Esophagus squamous epithelium (tissue), 5 donors: ENCODE data around the gene PRKAR1A. TPM values are rescaled to one million over a fixed set of nuclear protein-coding genes. Genes with fewer than 3 reads are reported as not detected.
A peak's percentile ranks its signal among the peaks of the same experiment; 100 is the strongest.

Source experiments
- DNase-seq: peaks from one replicate; lab custom pipeline; 2025; lab: John Stamatoyannopoulos, UW
- H3K27ac ChIP-seq, 4 donors: fragments of 200-600 bp; sonication (generic); one replicate each; pipeline ENCODE4 v1.5.1; 2016 to 2019; ENCODE audit warnings: mild to moderate bottlenecking in 1 of 4
- H3K27me3 ChIP-seq, 4 donors: fragments of 200-600 bp; sonication (generic); 1 replicate in 3 of 4; 2 replicates in 1 of 4; pipeline versions ENCODE4 v1.5.1 to v1.6.0; 2017 to 2021; ENCODE audit warnings: antibody characterized with exemption in 1 of 4
- H3K36me3 ChIP-seq, 3 donors: fragments of 200-600 bp; sonication (generic); one replicate each; pipeline ENCODE4 v1.5.1; 2016 to 2019
- H3K4me1 ChIP-seq, 3 donors: fragments of 200-600 bp; sonication (generic); one replicate each; pipeline ENCODE4 v1.5.1; 2017 to 2019
- H3K4me3 ChIP-seq, 4 donors: fragments of 200-600 bp; sonication (generic); 1 replicate in 3 of 4; 2 replicates in 1 of 4; pipeline ENCODE4 v1.5.1; 2016 to 2019; ENCODE audit warnings: mild to moderate bottlenecking in 2 of 4, moderate library complexity in 1 of 4
- H3K9me3 ChIP-seq, 3 donors: fragments of 200-600 bp; sonication (generic); one replicate each; pipeline ENCODE4 v1.5.1; 2016 to 2019
- POLR2A ChIP-seq, 4 donors: fragments of 450-650 bp; IDR thresholded peaks; one replicate each; pipeline ENCODE4 v1.6.1; 2017; ENCODE audit warnings: antibody characterized with exemption in 4 of 4, mild to moderate bottlenecking in 4 of 4, moderate library complexity in 3 of 4
- WGBS, 2 donors: methylation state at CpG; one replicate each; pipeline ENCODE4 v1.1.5; 2018; 5-methylcytosine and 5-hydroxymethylcytosine counted together
- intact Hi-C: fragments of 100-400 bp; cut with DNase I; formaldehyde crosslinking; loops from one replicate; pipeline ENCODE4 v1.15.0; 2022
- total RNA-seq, 4 donors: library from RNA; depleted of rRNA; stranded (reverse); fragments of >200 nt; gene quantifications; one replicate each; pipeline ENCODE4 v1.1.0, GENCODE V29; 2016
- TF ChIP-seq, protein P1 (sequence below), 6 experiments: fragments of 450-650 bp in 4 of 6; fragments of 200-600 bp in 2 of 6; sonication (generic) in 2 of 6; IDR thresholded peaks; one replicate each; pipeline ENCODE4 v1.5.1; 2016 to 2019; ENCODE audit warnings: antibody characterized with exemption in 6 of 6, mild to moderate bottlenecking in 4 of 6, moderate library complexity in 4 of 6
- donor health status: DM: yes; HTN: yes; CAD: no.

PRKAR1A gene
- total RNA-seq, 4 donors from 2014 or later = 137 to 195 (median 187) TPM

DNA sequence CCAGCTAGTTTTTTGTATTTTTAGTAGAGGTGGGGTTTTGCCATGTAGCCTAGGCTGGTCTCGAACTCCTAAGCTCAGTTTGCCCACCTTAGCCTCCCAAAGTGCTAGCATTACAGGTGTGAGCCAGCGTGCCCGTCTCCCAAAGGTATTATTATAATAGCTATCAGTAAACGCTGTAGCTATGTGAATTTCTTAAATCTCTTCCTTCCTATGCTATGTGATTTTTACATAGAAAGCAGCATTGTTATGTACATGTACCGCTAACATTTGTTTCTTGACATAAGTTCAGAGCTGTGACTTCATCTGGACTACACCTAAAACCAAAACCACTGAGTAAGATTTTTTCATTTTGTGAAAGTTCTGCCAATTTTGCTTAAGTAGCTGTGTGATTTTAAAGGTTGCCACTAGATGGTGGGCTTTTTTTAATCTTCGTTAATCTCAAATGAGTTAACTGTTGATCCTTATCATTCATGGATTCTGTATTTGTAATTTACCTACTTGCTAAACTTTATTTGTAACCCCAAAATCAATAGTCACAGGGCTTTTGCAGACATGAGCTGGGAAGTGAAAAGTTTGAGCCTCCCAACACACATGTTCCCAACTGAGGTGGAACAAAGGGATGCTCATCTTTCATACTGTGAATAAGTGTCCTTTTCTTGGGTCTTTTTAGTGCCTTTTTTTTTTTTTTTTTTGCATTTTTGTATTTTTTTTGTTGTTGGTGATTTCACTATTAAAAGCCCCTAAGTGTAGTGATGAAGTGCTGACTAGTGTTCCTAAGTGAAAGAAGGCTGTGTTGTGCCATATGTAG, 21.9 kb downstream of the PRKAR1A start:
- no peak for TF ChIP-seq POLR2A (IDR thresholded peaks at IDR 0.05)
- TF ChIP-seq, protein P1, sequence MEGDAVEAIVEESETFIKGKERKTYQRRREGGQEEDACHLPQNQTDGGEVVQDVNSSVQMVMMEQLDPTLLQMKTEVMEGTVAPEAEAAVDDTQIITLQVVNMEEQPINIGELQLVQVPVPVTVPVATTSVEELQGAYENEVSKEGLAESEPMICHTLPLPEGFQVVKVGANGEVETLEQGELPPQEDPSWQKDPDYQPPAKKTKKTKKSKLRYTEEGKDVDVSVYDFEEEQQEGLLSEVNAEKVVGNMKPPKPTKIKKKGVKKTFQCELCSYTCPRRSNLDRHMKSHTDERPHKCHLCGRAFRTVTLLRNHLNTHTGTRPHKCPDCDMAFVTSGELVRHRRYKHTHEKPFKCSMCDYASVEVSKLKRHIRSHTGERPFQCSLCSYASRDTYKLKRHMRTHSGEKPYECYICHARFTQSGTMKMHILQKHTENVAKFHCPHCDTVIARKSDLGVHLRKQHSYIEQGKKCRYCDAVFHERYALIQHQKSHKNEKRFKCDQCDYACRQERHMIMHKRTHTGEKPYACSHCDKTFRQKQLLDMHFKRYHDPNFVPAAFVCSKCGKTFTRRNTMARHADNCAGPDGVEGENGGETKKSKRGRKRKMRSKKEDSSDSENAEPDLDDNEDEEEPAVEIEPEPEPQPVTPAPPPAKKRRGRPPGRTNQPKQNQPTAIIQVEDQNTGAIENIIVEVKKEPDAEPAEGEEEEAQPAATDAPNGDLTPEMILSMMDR (IDR thresholded peaks at IDR 0.05) = peak in 4 of 6 experiments; percentile 21 to 52 (median 41)
- peaks cover 13 to 100% (median 24%) of the 10 kb centered on the region in 3 donors for H3K36me3 ChIP-seq
- no peaks in the 10 kb centered on the region for H3K27me3 ChIP-seq
- no peak overlapping the region for H3K27ac ChIP-seq
- intact Hi-C loops = no loop called here
- WGBS, 2 donors = 61 to 67% methylated on average over 6 of the region's 6 CpGs
- no peak overlapping the region for H3K4me3 ChIP-seq
- H3K4me1 ChIP-seq = peaks cover 0 to 3% (median 0%) of the 10 kb centered on the region in 3 donors
- H3K9me3 ChIP-seq = no peaks in the 10 kb centered on the region
- DNase-seq = no peak

- Histone ChIP-seq H3K4me1 (peaks cover 0 to 8% (median 0%) of the 10 kb centered on the region in 3 donors), H3K36me3 (peaks cover 7 to 100% (median 19%) of the 10 kb centered on the region in 3 donors), H3K27me3 (no peaks in the 10 kb centered on the region), H3K27ac (no peak overlapping the region), H3K4me3 (no peak overlapping the region), H3K9me3 (no peaks in the 10 kb centered on the region)
- intact Hi-C loops = loop anchor here (5.0 kb wide), 1 partner anchor 78 kb away; no protein-coding TSS in a partner anchor
- 82 to 85% methylated on average over 6 of the region's 6 CpGs for WGBS, 2 donors
- TF ChIP-seq, protein P1 (IDR thresholded peaks at IDR 0.05) = no peak
- TF ChIP-seq POLR2A (IDR thresholded peaks at IDR 0.05) = no peak
- no peak for DNase-seq
These were observed 22.5 kb downstream of the PRKAR1A start for GRCh38 chr17:68534695-68535088.

DNA sequence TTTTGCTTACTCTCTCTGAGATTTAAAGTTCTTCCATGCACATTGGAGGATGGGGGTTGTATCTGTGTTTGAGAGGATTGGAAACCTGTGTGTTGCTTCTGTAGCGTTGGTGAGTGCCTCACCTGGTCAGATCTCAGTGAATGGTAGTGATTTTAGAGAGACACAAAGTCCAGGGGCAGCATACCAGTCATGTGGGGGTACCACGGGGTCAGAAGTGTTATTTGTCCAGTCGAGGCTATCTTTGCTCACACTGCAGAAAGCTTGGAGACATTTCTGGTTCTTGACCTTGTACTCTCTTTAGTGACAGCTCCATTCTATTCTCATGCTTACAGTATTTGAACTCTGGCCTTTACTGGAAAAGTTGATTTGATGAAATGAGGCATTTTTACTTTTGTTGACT, 23.7 kb downstream of the PRKAR1A start:
- no peak overlapping the region for H3K27ac ChIP-seq

GRCh38 chr17:68539548-68540467, 27.6 kb downstream of the PRKAR1A start:
- H3K4me1 ChIP-seq = peaks cover 0 to 25% (median 4%) of the 10 kb centered on the region in 3 donors
- no peak overlapping the region for H3K4me3 ChIP-seq
- H3K36me3 ChIP-seq = peaks cover 6 to 67% (median 9%) of the 10 kb centered on the region in 3 donors
- intact Hi-C loops = loop anchor here (5.0 to 10.0 kb wide), 2 partner anchors 72 to 225 kb away; no protein-coding TSS in a partner anchor
- TF ChIP-seq POLR2A (IDR thresholded peaks at IDR 0.05) = no peak
- TF ChIP-seq, protein P1 (IDR thresholded peaks at IDR 0.05) = peak in 5 of 6 experiments; percentile 28 to 60 (median 31)
- H3K27ac ChIP-seq = no peak overlapping the region
- no peak for DNase-seq
- no peaks in the 10 kb centered on the region for H3K27me3 ChIP-seq
- WGBS, 2 donors = 49 to 59% methylated on average over 16 to 19 of the region's 20 CpGs
- no peaks in the 10 kb centered on the region for H3K9me3 ChIP-seq

More for the DNA sequence above, 23.7 kb downstream of the PRKAR1A start:
- Histone ChIP-seq H3K36me3 (peaks cover 5 to 100% (median 10%) of the 10 kb centered on the region in 3 donors), H3K4me1 (peaks cover 0 to 10% (median 0%) of the 10 kb centered on the region in 3 donors), H3K4me3 (no peak overlapping the region), H3K27me3 (no peaks in the 10 kb centered on the region), H3K9me3 (no peaks in the 10 kb centered on the region)
- WGBS, 2 donors = 71 to 81% methylated on average over 3 of the region's 3 CpGs
- no peak for DNase-seq
- intact Hi-C loops = loop anchor here (5.0 kb wide), 1 partner anchor 76 kb away; no protein-coding TSS in a partner anchor
- TF ChIP-seq, protein P1 (IDR thresholded peaks at IDR 0.05) = no peak
- TF ChIP-seq POLR2A (IDR thresholded peaks at IDR 0.05) = no peak
